ENCODE results near the gene MECP2.

MECP2 gene

DNA sequence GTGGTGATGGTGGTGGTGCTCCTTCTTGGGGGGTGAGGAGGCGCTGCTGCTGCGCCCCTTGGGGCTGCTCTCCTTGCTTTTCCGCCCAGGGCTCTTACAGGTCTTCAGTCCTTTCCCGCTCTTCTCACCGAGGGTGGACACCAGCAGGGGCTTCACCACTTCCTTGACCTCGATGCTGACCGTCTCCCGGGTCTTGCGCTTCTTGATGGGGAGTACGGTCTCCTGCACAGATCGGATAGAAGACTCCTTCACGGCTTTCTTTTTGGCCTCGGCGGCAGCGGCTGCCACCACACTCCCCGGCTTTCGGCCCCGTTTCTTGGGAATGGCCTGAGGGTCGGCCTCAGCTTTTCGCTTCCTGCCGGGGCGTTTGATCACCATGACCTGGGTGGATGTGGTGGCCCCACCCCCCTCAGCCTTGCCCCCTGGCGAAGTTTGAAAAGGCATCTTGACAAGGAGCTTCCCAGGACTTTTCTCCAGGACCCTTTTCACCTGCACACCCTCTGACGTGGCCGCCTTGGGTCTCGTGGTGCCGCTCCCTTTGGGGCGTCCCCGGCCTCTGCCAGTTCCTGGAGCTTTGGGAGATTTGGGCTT, 66.7 kb downstream of the MECP2 start:
- no peak for DNase-seq

DNA sequence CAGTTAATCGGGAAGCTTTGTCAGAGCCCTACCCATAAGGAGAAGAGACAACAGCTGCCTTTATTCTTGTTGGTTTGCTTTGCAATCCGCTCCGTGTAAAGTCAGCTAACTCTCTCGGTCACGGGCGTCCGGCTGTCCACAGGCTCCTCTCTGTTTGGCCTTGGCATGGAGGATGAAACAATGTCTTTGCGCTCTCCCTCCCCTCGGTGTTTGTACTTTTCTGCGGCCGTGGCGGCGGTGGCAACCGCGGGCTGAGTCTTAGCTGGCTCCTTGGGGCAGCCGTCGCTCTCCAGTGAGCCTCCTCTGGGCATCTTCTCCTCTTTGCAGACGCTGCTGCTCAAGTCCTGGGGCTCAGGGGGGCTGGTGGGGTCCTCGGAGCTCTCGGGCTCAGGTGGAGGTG, 67.3 kb downstream of the MECP2 start:
- no peak for DNase-seq

DNA sequence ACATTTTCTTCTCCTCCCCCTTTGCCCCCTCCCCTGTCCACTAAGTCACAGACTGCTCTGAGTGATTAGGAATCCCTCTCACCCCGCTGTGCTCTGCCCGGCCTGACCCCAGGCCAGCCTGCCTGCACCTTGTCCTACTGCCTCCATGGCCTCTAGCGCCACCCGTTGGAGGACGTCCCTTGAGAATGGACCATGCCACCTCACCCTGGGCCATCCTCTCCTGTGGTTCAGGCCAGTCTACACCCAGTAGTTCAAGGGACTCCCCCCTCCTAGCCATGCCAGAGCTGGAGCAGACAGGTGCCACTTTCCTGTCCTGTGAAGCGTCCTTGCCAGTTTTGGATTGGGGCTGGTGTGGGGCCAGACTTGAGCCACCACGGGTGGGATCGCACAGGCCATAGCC, 68.1 kb downstream of the MECP2 start:
- no peak for DNase-seq

DNA sequence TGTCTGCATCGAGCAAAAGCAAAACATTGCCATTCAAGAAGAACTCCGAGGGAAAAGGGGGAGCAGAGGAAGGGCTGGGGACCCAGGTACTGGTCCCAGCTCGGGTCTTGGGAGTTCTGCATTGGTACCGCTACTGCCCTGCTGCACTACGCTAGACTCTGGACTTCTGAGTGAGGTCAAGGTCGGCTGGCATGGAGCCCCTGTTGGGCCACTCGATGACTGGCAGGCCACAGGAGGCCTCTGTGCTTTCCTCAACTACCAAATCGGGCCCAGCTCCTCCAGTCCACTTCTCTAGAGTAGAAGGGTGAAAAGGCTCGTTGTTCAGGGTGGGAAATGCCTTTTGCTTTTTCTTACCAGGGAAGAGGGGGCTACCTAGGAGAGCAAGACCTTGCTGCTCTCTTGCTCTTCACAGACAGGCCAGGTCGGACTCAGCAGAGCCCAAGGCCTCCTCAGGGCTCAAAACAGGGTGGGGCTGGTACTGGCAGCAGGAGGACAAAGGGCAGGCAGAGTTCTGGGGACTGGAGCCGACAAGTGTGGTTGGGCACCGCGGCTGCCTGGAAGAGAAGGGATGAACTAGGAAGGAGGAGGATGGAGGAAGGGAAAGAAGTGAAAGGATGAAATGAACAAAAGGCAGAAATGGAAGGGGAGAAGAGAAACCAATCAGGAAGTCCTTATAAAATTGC, 68.9 kb downstream of the MECP2 start:
- DNase-seq: no peak

DNA sequence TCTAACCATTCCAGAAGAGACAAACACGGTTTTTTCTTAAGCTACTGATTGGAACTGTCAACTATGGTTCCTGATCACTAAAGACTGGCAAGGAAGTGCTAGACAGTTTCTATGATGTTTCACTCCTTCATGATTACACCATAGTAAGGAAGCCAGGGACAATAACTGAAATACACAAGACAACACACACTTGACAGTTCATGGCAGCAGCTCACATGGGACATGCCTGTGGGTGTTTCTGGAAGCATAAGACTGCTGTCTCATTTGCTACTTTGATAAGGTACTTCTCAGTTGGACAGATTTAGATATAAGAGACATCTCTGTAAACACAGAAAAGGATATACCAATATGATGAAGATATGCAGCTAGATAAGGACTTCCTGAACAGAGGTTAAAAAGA, 69.5 kb downstream of the MECP2 start:
- no peak for DNase-seq

DNA sequence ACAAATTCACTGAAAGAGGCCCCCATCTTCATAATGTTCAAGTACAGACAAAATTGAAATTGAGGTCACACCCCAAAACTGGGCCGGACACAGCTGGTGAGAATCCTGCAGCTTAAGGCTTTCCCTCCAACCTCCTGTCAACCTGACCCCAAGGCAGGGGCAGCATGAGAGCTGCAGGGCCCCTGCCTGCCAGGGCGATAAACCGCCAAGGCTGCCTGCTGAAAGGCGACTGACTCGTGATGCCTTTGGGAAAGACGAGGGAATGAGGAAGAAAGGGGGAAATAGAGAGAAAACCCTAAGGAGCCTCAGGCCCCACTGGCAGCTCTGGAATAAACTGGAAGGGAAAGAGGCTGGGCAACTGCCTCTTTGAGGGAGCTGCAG, 70.5 kb downstream of the MECP2 start:
- no peak for DNase-seq

DNA sequence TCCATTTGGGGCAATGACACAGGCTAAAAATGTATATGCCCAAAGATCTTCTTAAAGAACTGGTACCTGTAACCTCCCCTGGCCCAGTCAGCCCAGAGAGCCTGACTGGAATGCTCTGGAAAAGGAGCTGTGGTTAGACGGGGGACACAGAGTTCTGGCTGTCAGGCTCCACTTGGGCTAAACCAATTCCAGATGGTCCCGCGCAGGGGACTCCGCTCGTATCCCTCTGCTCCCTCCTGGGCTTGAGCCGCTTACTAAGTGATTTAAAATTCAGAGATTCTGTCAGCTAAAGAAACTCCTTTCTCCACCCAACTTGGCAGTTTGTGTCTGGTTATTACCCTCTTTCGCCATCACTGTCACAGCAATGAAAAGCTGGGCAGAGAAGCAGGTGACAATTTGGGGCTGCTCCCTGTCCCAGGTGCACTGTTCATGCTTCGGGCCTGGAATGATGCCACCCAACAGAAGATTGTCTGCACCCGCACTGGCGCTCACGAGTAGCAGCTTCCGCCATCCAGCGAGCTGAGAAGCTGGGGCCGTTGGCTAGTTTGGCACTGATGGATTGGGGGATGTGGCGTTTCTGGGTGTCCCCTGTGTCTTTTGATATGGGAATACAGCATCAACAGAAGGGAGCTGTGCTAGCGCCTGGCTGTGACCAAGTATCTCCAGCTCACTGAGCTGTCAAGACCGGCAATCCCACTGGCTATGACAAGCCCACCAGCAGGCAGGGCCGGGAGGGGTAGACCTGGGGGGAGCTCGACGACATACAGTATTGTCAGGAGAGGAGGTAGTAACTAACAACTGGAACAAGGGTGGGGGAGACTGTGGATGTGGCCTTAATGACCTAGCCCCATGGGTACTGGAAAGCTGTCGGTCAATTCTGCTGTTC, 71.1 kb downstream of the MECP2 start:
- no peak for DNase-seq

DNA sequence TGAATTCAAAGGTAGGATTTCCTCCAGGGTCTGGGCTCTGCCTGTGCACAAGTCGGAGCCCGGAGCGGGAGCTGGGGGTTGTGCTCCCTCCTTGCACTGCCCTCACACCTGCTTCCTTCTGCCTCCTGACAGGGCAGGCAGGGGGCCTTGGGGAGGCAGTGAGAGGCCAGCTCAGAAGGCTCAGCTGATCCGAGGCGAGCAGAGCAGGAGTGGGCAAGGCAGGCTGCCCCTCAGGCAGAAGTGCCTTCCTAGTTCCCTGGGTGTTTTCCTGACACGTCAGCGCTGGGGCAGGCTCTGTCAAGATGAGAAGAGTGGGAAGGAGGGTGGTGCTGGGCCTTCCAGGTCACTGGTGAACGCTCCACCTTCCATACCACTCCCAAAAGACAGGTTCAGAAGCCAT, 72.3 kb downstream of the MECP2 start:
- DNase-seq: no peak

DNA sequence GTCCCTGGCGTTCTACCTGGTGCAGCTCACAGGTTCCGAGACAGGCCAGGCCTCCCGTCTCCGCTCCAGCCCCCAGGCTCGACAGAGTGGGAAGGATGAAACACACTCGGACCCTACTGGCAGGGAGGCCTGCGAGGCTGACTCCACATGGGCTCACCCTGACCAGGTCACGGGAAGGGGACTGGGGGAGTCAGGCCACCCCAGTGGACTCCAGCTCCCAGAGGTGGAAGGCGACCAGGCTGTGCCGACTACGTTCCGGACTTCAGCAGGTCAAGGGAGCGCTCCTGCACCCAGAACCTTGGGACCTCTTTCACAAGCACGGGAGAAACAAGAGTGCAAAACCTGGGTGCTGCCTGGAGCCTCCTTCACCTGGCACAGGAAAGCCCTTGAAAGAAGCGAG, 73.2 kb downstream of the MECP2 start:
- no peak for DNase-seq

DNA sequence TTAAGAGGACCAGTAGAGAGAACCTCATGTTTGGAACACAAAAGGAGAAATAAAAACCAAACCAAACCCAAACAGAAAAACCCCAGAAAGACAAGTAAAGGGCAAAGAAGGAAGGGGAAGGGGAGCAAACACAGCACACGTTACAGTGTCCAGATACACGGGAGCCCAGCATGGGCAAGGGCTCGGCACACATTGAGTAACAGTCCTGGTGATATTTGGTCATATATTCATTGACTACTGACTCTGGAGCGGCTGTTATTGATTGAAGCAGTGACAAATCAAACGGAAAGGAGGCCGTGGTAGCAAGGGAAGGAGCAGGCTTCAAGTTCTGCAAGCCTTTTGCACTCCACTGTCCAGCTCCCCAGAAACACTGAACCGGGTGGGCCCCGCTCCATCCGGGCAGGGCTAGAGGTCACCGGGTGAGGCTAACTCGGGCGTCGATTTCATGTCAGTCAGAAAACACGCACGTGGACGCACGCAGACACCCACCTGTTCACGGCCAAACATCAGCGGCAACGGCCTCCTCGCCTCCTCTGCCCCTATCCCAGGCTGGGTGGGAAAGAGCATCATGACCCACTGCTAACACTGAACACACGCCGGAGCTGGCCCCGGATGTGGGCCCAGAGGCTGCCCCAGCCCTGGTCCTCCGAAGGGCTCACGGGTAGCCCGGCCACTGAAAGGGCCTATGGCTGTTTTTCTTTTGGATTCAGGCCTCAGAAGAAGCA, 74.1 kb downstream of the MECP2 start:
- no peak for DNase-seq

DNA sequence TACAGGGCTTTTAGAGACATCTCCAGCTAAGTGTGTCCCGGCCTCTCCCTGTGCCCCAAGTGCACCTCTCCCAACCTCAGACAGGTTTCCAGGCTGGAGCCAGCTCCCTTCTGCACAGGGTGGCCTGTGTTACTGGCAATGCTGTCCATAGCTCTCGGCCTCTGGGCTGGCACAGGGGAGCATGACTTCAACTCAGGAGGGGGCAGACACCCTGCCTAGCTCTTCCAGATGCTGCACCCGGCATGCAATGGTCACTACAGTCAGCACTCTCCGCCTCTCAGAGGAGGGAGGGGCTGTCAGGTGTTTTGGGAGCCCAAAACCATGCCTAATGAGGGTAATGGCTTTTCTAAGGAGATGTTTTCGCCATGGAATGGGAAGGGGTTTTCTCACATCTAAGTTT, 75.4 kb downstream of the MECP2 start:
- no peak for DNase-seq

DNA sequence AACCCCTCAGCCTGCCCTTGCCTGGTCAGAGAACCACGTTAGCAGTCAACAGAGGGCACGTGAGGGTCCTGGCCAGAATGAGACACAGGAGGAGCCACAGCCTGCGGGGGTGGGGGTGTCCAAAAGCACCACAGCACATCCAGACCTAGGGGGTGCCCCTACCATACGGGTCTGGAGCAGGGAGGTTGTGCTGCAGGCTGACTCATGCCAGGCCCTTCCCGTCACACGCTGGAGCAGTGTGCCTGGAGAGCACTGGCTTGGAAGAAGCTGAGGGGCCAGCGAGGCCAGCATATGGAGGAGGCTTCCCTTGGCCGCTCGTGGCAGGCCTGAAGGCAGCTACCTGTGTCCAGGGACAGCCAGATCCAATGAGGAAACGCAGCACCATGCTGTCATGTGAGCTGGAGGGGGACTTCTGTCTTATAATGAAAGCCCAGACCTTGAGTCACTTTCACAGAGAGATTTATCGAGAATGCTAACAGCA, 76.3 kb downstream of the MECP2 start:
- DNase-seq: peak; percentile 4 to 15

DNA sequence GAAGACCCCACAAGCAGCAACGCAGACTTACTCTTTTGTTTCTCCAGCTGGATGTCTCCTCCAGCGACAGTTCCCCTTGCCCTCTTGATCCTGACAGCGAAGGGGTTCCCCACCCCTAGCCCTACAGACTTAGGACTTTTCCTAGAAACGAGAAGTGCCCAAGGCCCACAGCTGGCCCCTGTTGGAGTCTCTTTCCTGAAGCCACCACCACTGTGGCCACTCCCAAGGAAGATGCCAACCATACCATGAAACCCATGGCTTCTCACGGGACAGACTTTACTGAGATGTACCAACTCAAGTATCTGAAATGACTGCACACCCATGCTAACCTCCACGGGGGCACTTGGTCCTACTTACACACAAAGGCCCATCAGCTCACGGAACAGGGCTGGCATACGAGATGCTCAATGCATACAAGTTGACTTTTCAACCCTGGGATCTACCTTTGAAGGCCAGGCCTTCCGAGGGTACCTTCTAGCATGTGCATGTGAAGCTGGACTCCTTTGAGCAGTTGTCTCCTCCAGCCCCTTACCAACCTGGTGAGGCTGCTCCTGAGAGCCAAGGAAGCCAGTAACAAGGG, 76.9 kb downstream of the MECP2 start:
- no peak for DNase-seq

DNA sequence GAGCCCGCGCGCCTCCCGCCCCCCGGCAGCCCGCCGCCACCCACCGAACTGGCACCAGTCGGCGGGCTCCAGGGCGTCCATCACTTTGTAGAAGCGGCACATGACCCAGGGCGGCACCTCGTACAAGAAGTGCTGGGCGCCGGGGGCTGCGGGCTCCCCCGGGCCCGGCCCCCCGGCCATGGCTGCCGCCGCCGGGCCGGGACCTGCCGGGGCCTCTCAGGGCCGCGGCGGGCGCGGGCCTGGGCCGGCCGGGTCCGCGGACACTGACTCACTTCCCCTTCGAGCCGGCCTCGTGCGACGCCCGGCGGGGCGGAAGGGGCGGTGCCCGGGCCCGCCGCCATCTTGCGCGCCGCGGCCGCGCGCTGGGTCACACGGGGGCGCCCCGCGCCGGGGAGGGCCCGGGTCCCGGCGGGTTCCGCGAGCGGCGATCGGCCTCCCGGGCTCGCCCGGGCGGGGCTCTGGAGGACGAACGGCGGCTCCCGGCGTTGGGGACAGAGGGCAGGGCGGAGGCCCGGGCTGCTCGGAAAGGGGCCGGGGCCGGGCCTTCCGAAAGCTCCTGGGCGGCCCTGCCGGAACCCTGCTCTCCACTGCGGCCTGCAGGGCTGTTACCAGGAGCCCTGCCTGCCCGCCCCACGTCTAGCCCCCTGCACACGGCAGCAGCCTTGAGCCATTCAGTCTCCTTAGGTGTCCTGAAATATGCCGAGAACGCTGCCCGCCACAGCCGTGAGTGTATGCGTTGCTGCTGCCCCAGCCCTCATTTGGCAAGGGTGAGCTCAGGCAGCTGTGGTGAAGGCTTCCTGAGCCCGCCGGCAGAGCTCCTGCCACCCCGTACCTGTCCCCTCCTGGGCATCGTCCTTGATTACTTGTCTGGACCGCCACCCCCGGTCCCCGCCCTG, 77.6 kb downstream of the MECP2 start, which contains the start of gene IRAK1:
Gene IRAK1, minus strand, starts transcription at position 270 of the 896 bp plus-strand sequence. Its CDS starts 90 bp downstream, at position 180.
- no peak for DNase-seq

DNA sequence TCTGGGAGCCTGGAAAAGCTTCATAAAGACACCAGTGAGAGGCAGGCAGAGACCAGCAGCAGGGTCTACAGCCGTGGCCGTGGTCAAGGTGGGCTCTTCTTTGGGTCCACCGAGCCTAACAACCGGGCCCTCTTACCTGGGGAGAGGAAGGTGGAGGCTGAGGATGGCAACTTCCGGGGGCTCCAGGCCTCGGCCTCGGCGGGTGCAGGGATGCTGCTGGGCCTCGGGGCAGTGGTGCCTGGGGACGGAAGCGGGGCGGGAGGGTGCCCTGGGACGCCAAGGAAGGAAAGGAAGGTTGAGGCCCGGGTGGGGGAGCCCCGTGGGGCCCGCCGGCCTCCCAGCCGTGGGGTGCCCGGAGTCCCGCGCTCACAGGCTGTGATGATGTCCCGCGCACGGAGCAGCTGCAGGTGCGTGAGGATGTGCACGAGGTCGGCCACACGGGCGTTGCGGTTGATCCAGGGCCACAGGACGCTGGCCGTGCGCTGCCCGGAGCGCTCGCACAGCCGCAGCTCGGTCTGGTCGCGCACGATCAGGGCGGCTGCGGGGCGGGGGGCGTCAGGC, 78.4 kb downstream of the MECP2 start:
- DNase-seq: no peak

DNA sequence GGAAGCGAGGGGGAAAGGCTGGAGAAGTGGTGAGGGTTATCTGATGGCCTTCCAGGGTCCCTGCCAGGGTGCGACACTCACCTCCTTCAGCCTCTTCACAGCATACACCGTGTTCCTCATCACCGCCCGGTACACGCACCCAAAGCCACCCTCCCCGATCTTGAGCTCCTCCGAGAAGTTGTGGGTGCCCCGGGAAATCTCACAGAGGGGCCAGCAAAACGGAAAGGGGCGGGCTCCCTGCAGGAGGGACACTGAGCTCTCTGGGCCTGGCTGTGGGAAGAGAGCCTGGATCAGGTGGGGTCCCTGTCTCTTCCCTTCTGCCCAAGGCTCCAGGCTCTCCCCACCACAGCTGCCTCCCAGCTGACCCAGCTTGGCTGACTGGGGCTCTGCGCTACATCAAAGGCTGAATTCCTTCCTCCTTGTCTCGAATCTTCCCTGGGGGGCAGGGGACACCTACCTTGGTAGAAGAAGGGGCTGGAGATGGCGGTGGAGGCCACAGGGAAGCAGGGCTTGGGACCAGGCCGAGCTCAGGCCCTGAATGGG, 78.9 kb downstream of the MECP2 start:
- DNase-seq: no peak

DNA sequence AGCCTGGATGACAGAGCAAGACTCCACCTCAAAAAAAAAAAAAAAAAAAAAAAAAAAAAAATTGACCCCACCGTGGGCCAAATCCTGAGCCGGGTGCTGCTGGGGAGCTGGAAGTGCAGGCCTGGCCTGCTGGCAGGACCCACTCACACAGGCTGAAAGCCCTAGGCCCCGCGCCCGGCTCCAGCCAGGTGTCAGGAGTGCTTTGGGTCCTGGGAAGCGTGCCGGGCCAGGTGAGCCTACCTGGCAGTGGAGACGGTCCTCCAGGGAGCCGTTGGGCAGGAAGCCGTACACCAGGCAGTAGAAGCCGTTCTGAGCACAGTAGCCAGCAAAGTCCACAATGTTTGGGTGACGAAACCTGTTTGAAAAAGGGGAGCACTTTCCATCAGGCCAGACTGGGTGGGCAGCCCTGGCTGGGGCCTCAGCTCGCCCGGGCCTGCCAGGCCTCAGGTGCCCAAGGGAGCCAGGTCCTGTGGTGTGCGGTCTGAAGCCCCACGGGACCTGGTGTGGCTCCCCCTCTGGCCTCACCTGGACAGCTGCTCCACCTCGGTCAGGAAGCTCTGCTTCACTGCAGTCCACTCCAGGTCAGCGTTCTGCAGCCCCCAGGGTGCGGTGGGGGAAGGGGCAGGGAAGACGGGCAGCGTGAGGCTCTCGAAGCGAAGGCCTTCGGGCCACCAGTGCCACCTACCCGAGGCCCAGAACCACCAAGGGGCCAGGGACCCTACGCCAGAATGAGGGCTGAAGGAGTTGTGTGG, 79.6 kb downstream of the MECP2 start:
- DNase-seq: no peak

DNA sequence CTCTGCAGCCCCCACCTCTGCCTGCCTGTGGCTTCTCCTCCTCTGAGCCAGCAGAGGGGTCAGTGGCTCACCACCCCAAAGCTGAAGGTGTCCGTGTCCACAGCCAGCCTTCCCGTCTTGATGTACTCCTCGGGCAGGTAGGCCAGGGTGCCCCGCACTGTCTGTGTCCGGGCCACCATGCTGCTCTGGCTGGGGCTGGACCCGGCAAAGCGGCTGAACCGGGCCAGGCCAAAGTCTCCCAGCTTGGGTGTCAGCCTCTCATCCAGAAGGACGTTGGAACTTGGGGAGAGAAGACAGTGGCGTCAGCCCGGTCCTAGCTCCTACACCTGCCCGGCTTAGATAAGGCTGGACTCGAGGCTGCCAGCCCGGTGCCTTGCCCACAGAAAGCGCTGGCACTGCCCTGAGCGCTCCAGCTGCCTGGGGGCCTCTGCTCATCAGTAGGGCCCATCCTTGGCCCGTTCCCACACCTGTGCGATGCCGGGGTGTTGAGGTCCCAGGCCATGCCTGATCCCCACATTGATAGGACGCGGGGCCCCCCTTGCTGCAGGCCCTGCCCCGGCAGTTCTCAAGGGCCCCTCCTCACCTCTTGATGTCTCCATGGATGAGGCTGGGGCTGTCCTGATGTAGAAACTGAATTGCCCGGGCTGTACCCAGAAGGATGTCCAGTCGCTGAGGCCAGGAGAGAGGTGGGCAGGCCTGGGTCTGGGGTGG, 81.0 kb downstream of the MECP2 start:
- DNase-seq: no peak

DNA sequence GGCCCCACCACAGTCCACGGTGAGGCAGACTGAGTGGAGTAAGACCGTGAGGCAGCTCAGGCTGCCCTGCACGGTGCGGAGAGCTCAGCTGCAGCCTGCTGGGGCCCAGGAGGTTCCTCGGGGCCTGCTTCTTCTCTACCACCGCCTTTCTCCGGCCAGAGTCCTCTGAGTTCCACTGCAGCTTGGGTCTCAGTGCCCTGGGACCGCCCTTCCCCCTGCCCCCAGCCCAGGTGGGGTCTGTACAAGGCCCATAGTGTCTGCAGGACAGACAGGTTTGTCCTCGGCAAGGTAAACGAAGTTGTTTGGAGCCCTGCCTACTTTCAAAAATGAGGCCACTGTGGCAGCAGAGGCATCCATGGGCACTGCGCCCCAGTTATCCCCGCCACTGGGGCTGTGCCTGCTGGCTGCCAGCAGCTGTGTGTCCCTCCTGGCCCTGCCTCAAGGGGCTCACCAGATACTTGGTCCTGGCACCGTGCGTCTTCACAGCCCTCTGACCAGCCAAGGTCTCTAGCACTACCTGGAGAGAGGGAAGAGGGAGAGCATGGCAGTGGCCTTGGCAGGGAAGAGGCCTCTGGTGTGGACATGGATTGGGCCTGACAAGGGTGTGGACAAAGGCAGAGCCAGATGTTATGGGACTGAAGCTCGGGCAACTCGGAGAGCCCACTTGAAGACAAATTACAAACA, 81.8 kb downstream of the MECP2 start:
- no peak for DNase-seq
